Heart left ventricle (tissue), 16 donors: ENCODE results near the gene SGF29. TPM values are rescaled to one million over a fixed set of nuclear protein-coding genes. Genes with fewer than 3 reads are reported as not detected.
"Not testable (repeated sequence)": the region's sequence is repeated elsewhere in the genome, so short reads cannot be mapped to it uniquely, and the experiment has no call there.

Experiments
- ATAC-seq, 4 donors: fragments of 200-7000 bp; cut with Tn5 transposase; one replicate each; pipeline ENCODE4 v1.9.1; 2020 to 2022; ENCODE audit warnings: moderate library complexity in 4 of 4, mild to moderate bottlenecking in 3 of 4, moderate number of reproducible peaks in 1 of 4
- DNase-seq, 5 donors: peaks; one replicate each; pipeline ENCODE4 v3.0.0-alpha.2; 2020
- H3K27ac ChIP-seq, 12 donors: fragments of 200-600 bp; sonication (generic) in 4 of 12; one replicate each; pipeline versions ENCODE4 v1.5.0 to v1.8.0; 2016 to 2022; ENCODE audit warnings: mild to moderate bottlenecking in 2 of 12
- H3K27me3 ChIP-seq, 9 donors: fragments of 200-600 bp; sonication (generic) in 2 of 9; one replicate each; pipeline versions ENCODE4 v1.5.1 to v1.8.0; 2016 to 2022; ENCODE audit warnings: mild to moderate bottlenecking in 3 of 9
- H3K36me3 ChIP-seq, 9 donors: fragments of 200-600 bp; sonication (generic) in 2 of 9; one replicate each; pipeline versions ENCODE4 v1.5.0 to v1.8.0; 2018 to 2022; ENCODE audit warnings: mild to moderate bottlenecking in 2 of 9
- H3K4me1 ChIP-seq, 12 donors: fragments of 200-600 bp; sonication (generic) in 4 of 12; one replicate each; pipeline versions ENCODE4 v1.5.0 to v1.8.0; 2016 to 2022; ENCODE audit warnings: mild to moderate bottlenecking in 3 of 12
- H3K4me3 ChIP-seq, 12 donors: fragments of 200-600 bp; sonication (generic) in 4 of 12; one replicate each; pipeline versions ENCODE4 v1.5.0 to v1.8.0; 2017 to 2022; ENCODE audit warnings: mild to moderate bottlenecking in 9 of 12, moderate library complexity in 4 of 12
- H3K9me3 ChIP-seq, 12 donors: fragments of 200-600 bp; sonication (generic) in 4 of 12; one replicate each; pipeline versions ENCODE4 v1.5.0 to v1.8.0; 2016 to 2022; ENCODE audit warnings: mild to moderate bottlenecking in 1 of 12
- POLR2A ChIP-seq, 2 donors: fragments of 450-650 bp; IDR thresholded peaks; one replicate each; pipeline ENCODE4 v1.6.1; 2017; ENCODE audit warnings: antibody characterized with exemption in 2 of 2, mild to moderate bottlenecking in 2 of 2, moderate library complexity in 2 of 2
- WGBS, 4 donors: extraction: QIAGEN DNeasy Blood & Tissue Kit in 2 of 4; methylation state at CpG; one replicate each; pipeline versions ENCODE4 v1.1.5 to v1.1.7; 2013 to 2018; 5-methylcytosine and 5-hydroxymethylcytosine counted together
- intact Hi-C, 10 donors: fragments of 100-400 bp; cut with DNase I; formaldehyde crosslinking; loops; one replicate each; pipeline versions ENCODE4 v1.11.1 to v1.14.2; 2022
- polyA plus RNA-seq, 2 donors: library from polyadenylated mRNA; stranded (reverse); fragments of 200-250 nt; gene quantifications; one replicate each; pipeline ENCODE4 v1.2.3, GENCODE V29; 2013
- total RNA-seq, 9 donors: library from RNA; depleted of rRNA in 2 of 9; stranded (reverse); fragments of >200 nt in 2 of 9; fragmentation: NEBNext Ultra II Directional in 3 of 9; extraction: Animal tissue kit (Norgen Biotek cat#: 25700) in 3 of 9; gene quantifications; one replicate each; pipeline versions ENCODE4 v1.1.0 to v1.2.4, GENCODE V29; 2016 to 2023
- TF ChIP-seq, protein P1 (sequence below), 12 donors: fragments of 200-600 bp; sonication (generic) in 4 of 12; IDR thresholded peaks; one replicate each; pipeline versions ENCODE4 v1.5.0 to v1.8.0; 2018 to 2022; ENCODE audit warnings: antibody characterized with exemption in 12 of 12, mild to moderate bottlenecking in 5 of 12
- donor health status: ischemic (EF 13 %, LVEDD 7.1; RV severe dilation, severe dysfunction).
- donor health status: healthy with polysubstance abuse.
- donor health status: DM: no; HTN: yes; CAD: no.
- donor health status: DM: no; HTN: no; CAD: no.
- donor health status: ischemic (EF 25% LVEDD 6.9; RV normal size, moderate dysfunction).
- donor health status: ischemic (EF 25% LVEDD 5.7; RV mildly dilated, moderate dysfunction).
- donor health status: healthy.
- donor health status: DM: yes; HTN: yes; CAD: no.
- donor health status: ischemic (EF 35%, LVEDD 5.7; RV mildly dilated, moderate dysfunction).
- donor health status: nonischemic (EF 11% LVEDD 7.7; RV severe dilation, severe dysfunction).
- donor health status: DM: yes; HTN: yes; CAD: no.
- donor health status: PGD.
- donor health status: ischemic (EF 29% LVEDD 5.4; RV normal size, mild dysfunction).
- donor health status: nonischemic (EF 23%, LVEDD 6.1; RV moderate dilation, normal function).

Gene SGF29
- total and polyA plus RNA-seq, 11 donors, result 11.1 to 27.9 (median 15.6) TPM

- DNase-seq (peak; percentile 60 to 77 (median 69)), ATAC-seq (peak; percentile 49 to 86 (median 77))
- Histone ChIP-seq H3K27me3 (no peaks in the 10 kb centered on the region), H3K4me3 (peak within 1 kb of the TSS in 11 of 12 donors; percentile 17 to 59 (median 50)), H3K4me1 (peaks cover 3 to 24% (median 14%) of the 10 kb centered on the region in 12 donors), H3K9me3 (no peaks in the 10 kb centered on the region), H3K36me3 (peaks cover 0 to 7% (median 0%) of the 10 kb centered on the region in 9 donors), H3K27ac (peak within 1 kb of the TSS in 11 of 12 donors; percentile 4 to 84 (median 64))
- TF ChIP-seq POLR2A (IDR thresholded peaks at IDR 0.05), result no peak
- TF ChIP-seq, protein P1, sequence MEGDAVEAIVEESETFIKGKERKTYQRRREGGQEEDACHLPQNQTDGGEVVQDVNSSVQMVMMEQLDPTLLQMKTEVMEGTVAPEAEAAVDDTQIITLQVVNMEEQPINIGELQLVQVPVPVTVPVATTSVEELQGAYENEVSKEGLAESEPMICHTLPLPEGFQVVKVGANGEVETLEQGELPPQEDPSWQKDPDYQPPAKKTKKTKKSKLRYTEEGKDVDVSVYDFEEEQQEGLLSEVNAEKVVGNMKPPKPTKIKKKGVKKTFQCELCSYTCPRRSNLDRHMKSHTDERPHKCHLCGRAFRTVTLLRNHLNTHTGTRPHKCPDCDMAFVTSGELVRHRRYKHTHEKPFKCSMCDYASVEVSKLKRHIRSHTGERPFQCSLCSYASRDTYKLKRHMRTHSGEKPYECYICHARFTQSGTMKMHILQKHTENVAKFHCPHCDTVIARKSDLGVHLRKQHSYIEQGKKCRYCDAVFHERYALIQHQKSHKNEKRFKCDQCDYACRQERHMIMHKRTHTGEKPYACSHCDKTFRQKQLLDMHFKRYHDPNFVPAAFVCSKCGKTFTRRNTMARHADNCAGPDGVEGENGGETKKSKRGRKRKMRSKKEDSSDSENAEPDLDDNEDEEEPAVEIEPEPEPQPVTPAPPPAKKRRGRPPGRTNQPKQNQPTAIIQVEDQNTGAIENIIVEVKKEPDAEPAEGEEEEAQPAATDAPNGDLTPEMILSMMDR (IDR thresholded peaks at IDR 0.05), result no peak
- intact Hi-C loops, result loop anchor here in 3 of 10 donors (5.0 to 10.0 kb wide), 5 partner anchors 53 to 295 kb away; partner anchors contain the start of genes APOBR (in 1 of the 3), CLN3 (in 1 of the 3) and SGF29 (in 1 of the 3)
- 21 to 35% (median 25%) methylated on average over 11 of the region's 11 CpGs for WGBS, 4 donors
Observed at GRCh38 chr16:28609631-28610594, 56.2 kb downstream of the SGF29 start, which contains the start of gene SULT1A1. TSS of gene SULT1A1 (minus strand) at chr16:28610044. CDS start at chr16:28608855, 1,189 bp downstream.

- WGBS, 4 donors, result 84 to 89% (median 85%) methylated on average over 10 of the region's 10 CpGs
- ATAC-seq, result no peak
- Histone ChIP-seq H3K9me3 (no peaks in the 10 kb centered on the region), H3K27me3 (no peaks in the 10 kb centered on the region), H3K4me3 (peak overlapping the region in 4 of 12 donors; percentile 49 to 59 (median 54)), H3K4me1 (peaks cover 3 to 24% (median 14%) of the 10 kb centered on the region in 12 donors), H3K36me3 (no peaks in the 10 kb centered on the region), H3K27ac (peak overlapping the region in 9 of 12 donors; percentile 13 to 84 (median 67))
- no peak for DNase-seq
- TF ChIP-seq POLR2A (IDR thresholded peaks at IDR 0.05), result no peak
- TF ChIP-seq, protein P1 (IDR thresholded peaks at IDR 0.05), result no peak
- intact Hi-C loops, result no loop called here
Observed at GRCh38 chr16:28610595-28611191, 57.0 kb downstream of the SGF29 start.

- peak in 1 of 4 donors; percentile 34 for ATAC-seq
- H3K27me3 ChIP-seq, H3K27ac ChIP-seq, H3K36me3 ChIP-seq, DNase-seq, H3K9me3 ChIP-seq, intact Hi-C loops, H3K4me3 ChIP-seq: not testable (repeated sequence)
- no CpG with 5 or more reads among the region's 17 CpGs for WGBS, 4 donors
- H3K4me1 ChIP-seq, result peaks cover 3 to 24% (median 14%) of the 10 kb centered on the region in 12 donors
Observed at GRCh38 chr16:28612359-28613280, 58.9 kb downstream of the SGF29 start.

- H3K27me3 ChIP-seq, intact Hi-C loops, DNase-seq, H3K9me3 ChIP-seq, H3K27ac ChIP-seq, H3K36me3 ChIP-seq, H3K4me3 ChIP-seq, ATAC-seq: not testable (repeated sequence)
- peaks cover 3 to 22% (median 14%) of the 10 kb centered on the region in 12 donors for H3K4me1 ChIP-seq
- 25 to 50% (median 29%) methylated on average over 5 to 7 of the region's 26 CpGs; no CpG with 5 or more reads in 1 of the 4 donors for WGBS, 4 donors
Observed at GRCh38 chr16:28613912-28614311, 60.2 kb downstream of the SGF29 start.

DNA sequence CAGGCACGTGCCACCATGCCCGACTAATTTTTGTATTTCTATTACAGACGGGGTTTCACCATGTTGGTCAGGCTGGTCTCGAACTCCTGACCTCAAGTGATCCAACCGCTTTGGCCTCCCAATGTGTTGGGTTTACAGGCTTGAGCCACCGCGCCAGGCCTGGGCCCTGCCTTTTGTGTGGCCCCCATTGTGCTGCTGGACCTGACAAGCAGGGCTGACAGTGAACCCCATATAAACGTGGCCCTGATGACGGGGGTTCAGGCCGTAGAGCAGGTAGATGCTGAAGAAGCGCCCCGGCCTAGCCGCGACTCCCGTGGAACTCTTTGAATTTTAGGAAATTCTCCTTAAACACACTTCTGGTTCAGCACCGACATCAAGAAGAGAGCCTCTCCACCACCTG, 60.8 kb downstream of the SGF29 start:
- H3K27ac ChIP-seq, H3K4me3 ChIP-seq, H3K36me3 ChIP-seq, H3K27me3 ChIP-seq, H3K9me3 ChIP-seq, intact Hi-C loops, ATAC-seq, DNase-seq: not testable (repeated sequence)
- 82 to 92% (median 87%) methylated on average over 3 to 16 of the region's 16 CpGs for WGBS, 4 donors
- peaks cover 0 to 16% (median 9%) of the 10 kb centered on the region in 12 donors for H3K4me1 ChIP-seq
